HG02763 (cell line): ENCODE data around the gene DUS2.
"Not testable (repeated sequence)": the region's sequence is repeated elsewhere in the genome, so short reads cannot be mapped to it uniquely, and the experiment has no call there.

Experiments used
- ATAC-seq: cut with Tn5 transposase; IDR thresholded peaks from one replicate; pipeline ENCODE4 v1.9.1; 2021; ENCODE audit warnings: mild to moderate bottlenecking, moderate library complexity; ENCODE audit not compliant: unreplicated experiment

The DUS2 gene

GRCh38 chr16:68089067-68089466, 66.0 kb downstream of the DUS2 start:
- no peak for ATAC-seq

GRCh38 chr16:68090130-68090529, 67.0 kb downstream of the DUS2 start:
- no peak for ATAC-seq

- ATAC-seq: no peak
These were observed 67.4 kb downstream of the DUS2 start for GRCh38 chr16:68090533-68090932.

GRCh38 chr16:68091380-68092261, 68.5 kb downstream of the DUS2 start:
- no peak for ATAC-seq

- not testable (repeated sequence) for ATAC-seq
These were observed 69.2 kb downstream of the DUS2 start for GRCh38 chr16:68092275-68092674.

- no peak for ATAC-seq
These were observed 70.9 kb downstream of the DUS2 start for GRCh38 chr16:68093816-68094613.

GRCh38 chr16:68094614-68094934, 71.5 kb downstream of the DUS2 start:
- ATAC-seq: no peak

- no peak for ATAC-seq
These were observed 73.4 kb downstream of the DUS2 start for GRCh38 chr16:68096491-68096890.

GRCh38 chr16:68097088-68097487, 74.0 kb downstream of the DUS2 start:
- no peak for ATAC-seq

- no peak for ATAC-seq
These were observed 74.8 kb downstream of the DUS2 start for GRCh38 chr16:68097895-68098294.

- no peak for ATAC-seq
These were observed 77.4 kb downstream of the DUS2 start for GRCh38 chr16:68100488-68100887.

GRCh38 chr16:68105611-68106010, 82.5 kb downstream of the DUS2 start:
- ATAC-seq: no peak

- ATAC-seq: not testable (repeated sequence)
These were observed 84.3 kb downstream of the DUS2 start for GRCh38 chr16:68107230-68107928.

- ATAC-seq: not testable (repeated sequence)
These were observed 86.1 kb downstream of the DUS2 start for GRCh38 chr16:68109156-68109555.

- not testable (repeated sequence) for ATAC-seq
These were observed 87.5 kb downstream of the DUS2 start for GRCh38 chr16:68110611-68111010.

- no peak for ATAC-seq
These were observed 88.3 kb downstream of the DUS2 start for GRCh38 chr16:68111379-68111778.

- no peak for ATAC-seq
These were observed 90.1 kb downstream of the DUS2 start for GRCh38 chr16:68113059-68113761.

- ATAC-seq: no peak
These were observed 90.7 kb downstream of the DUS2 start for GRCh38 chr16:68113765-68114240.

GRCh38 chr16:68114939-68115338, 91.9 kb downstream of the DUS2 start:
- not testable (repeated sequence) for ATAC-seq

GRCh38 chr16:68115851-68116250, 92.8 kb downstream of the DUS2 start:
- ATAC-seq: no peak
